IMR-90 (cell line): ENCODE data around the gene INSYN1. TPM values are rescaled to one million over a fixed set of nuclear protein-coding genes. Genes with fewer than 3 reads are reported as not detected.

ENCODE experiments used
- ATAC-seq: fragments of 200-7000 bp; cut with Tn5 transposase; 2 replicates; pipeline ENCODE4 v1.9.1; 2020; ENCODE audit warnings: low read depth, mild to moderate bottlenecking, moderate library complexity
- BruUV-seq: library from RNA; stranded (reverse); fragments of 400-500 nt; replicated peaks from 2 replicates; lab custom pipeline; 2021; lab: Mats Ljungman, UMichigan
- CTCF ChIA-PET: fragments of 300-600 bp; formaldehyde crosslinking; extraction: SDS; loops from one replicate; lab custom pipeline; 2021; ENCODE audit warnings: antibody characterized with exemption; lab: Yijun Ruan, JAX
- POLR2A ChIA-PET: fragments of 300-600 bp; sonication (Branson Sonifier 250); formaldehyde crosslinking; loops from one replicate; lab custom pipeline; 2022; ENCODE audit warnings: antibody characterized with exemption; ENCODE audit not compliant: unreplicated experiment; lab: Charles Lee
- DNase-seq: peaks from one replicate; pipeline ENCODE4 v3.0.0; 2013
- H2AFZ ChIP-seq: replicated peaks from 2 replicates; pipeline ENCODE3; 2013; ENCODE audit warnings: low read length, mild to moderate bottlenecking; ENCODE audit not compliant: poor library complexity
- H2AK5ac ChIP-seq: 2 replicates; pipeline ENCODE4 v1.6.1; 2013; ENCODE audit warnings: low read depth, low read length, inconsistent platforms
- H2AK9ac ChIP-seq: replicated peaks from 2 replicates; pipeline ENCODE3; 2013; ENCODE audit warnings: mild to moderate bottlenecking, low read depth, low read length, moderate library complexity; ENCODE audit not compliant: poor library complexity
- H2BK120ac ChIP-seq: 2 replicates; pipeline ENCODE4 v1.6.1; 2013; ENCODE audit warnings: low read depth, low read length, inconsistent platforms
- H2BK15ac ChIP-seq: 3 replicates; pipeline ENCODE4 v1.6.1; 2013; ENCODE audit warnings: low read depth, low read length, inconsistent platforms
- H2BK20ac ChIP-seq: 2 replicates; pipeline ENCODE4 v1.6.1; 2013; ENCODE audit warnings: low read depth, mild to moderate bottlenecking, inconsistent platforms, low read length, moderate library complexity
- H2BK5ac ChIP-seq: 2 replicates; pipeline ENCODE4 v1.6.1; 2013; ENCODE audit warnings: mild to moderate bottlenecking, low read depth, low read length, inconsistent platforms; ENCODE audit not compliant: poor library complexity, severe bottlenecking
- H3K14ac ChIP-seq: replicated peaks from 2 replicates; pipeline ENCODE4 v1.6.1; 2013; ENCODE audit warnings: low read depth, low read length, inconsistent platforms
- H3K18ac ChIP-seq: 2 replicates; pipeline ENCODE4 v1.6.1; 2013; ENCODE audit warnings: low read depth, low read length, control low read depth
- H3K23ac ChIP-seq: 2 replicates; pipeline ENCODE4 v1.6.1; 2013; ENCODE audit warnings: low read depth, low read length, inconsistent platforms
- H3K27ac ChIP-seq: 2 replicates; pipeline ENCODE4 v1.5.1; 2013; ENCODE audit warnings: mild to moderate bottlenecking, control low read depth, low read length; ENCODE audit not compliant: insufficient read depth
- H3K27me3 ChIP-seq: 2 replicates; pipeline ENCODE4 v1.6.1; 2013; ENCODE audit warnings: low read length; ENCODE audit not compliant: control insufficient read depth, insufficient read depth
- H3K36me3 ChIP-seq: 2 replicates; pipeline ENCODE4 v1.6.1; 2013; ENCODE audit warnings: low read length, mixed read lengths; ENCODE audit not compliant: control insufficient read depth, insufficient read depth
- H3K4ac ChIP-seq: 2 replicates; pipeline ENCODE4 v1.6.1; 2013; ENCODE audit warnings: low read depth, low read length, inconsistent platforms
- H3K4me1 ChIP-seq: 2 replicates; pipeline ENCODE4 v1.6.1; 2013; ENCODE audit warnings: low read length, mixed read lengths; ENCODE audit not compliant: control insufficient read depth, insufficient read depth
- H3K4me2 ChIP-seq: 2 replicates; pipeline ENCODE4 v1.6.1; 2013; ENCODE audit warnings: low read depth, mild to moderate bottlenecking, control low read depth, low read length, moderate library complexity
- H3K4me3 ChIP-seq: 2 replicates; pipeline ENCODE4 v1.5.1; 2013; ENCODE audit warnings: low read depth, mild to moderate bottlenecking, control low read depth, low read length, moderate library complexity; ENCODE audit not compliant: insufficient read depth
- H3K56ac ChIP-seq: 2 replicates; pipeline ENCODE4 v1.6.1; 2013; ENCODE audit warnings: low read length, inconsistent platforms; ENCODE audit not compliant: insufficient read depth; ENCODE audit errors: extremely low read depth
- H3K79me1 ChIP-seq, 2 experiments: 2 replicates each; pipeline ENCODE4 v1.6.1; 2013; ENCODE audit warnings: low read length in 2 of 2, inconsistent platforms in 1 of 2, low read depth in 1 of 2
- H3K9ac ChIP-seq: 2 replicates; pipeline ENCODE4 v1.6.1; 2013; ENCODE audit warnings: low read depth, low read length, control low read depth
- H3K9me1 ChIP-seq: 2 replicates; pipeline ENCODE4 v1.6.1; 2013; ENCODE audit warnings: low read length, inconsistent platforms; ENCODE audit not compliant: insufficient read depth
- H3K9me3 ChIP-seq: 2 replicates; pipeline ENCODE4 v1.6.1; 2013; ENCODE audit warnings: low read length; ENCODE audit not compliant: control insufficient read depth, insufficient read depth
- H4K20me1 ChIP-seq: 2 replicates; pipeline ENCODE4 v1.6.1; 2013; ENCODE audit warnings: low read length, inconsistent platforms; ENCODE audit not compliant: insufficient read depth
- H4K5ac ChIP-seq: 2 replicates; pipeline ENCODE4 v1.6.1; 2013; ENCODE audit warnings: mild to moderate bottlenecking, low read depth, low read length, control low read depth
- H4K8ac ChIP-seq, 2 experiments: 2 replicates each; pipeline ENCODE4 v1.6.1; 2013; ENCODE audit warnings: low read depth in 2 of 2, low read length in 2 of 2, control low read depth in 1 of 2, inconsistent platforms in 1 of 2
- H4K91ac ChIP-seq: 2 replicates; pipeline ENCODE4 v1.6.1; 2013; ENCODE audit warnings: low read depth, low read length, inconsistent platforms; ENCODE audit not compliant: insufficient read depth
- CEBPB ChIP-seq: IDR thresholded peaks from 2 replicates; pipeline ENCODE4 v1.6.1; 2012; ENCODE audit warnings: low read depth, low read length, improper control_type of control experiment
- CHD1 ChIP-seq: IDR thresholded peaks from 2 replicates; pipeline ENCODE4 v1.6.1; 2012; ENCODE audit warnings: low read depth, low read length, improper control_type of control experiment
- FOS ChIP-seq: fragments of 150-350 bp; IDR thresholded peaks from 2 replicates; pipeline ENCODE4 v1.6.1; 2016; ENCODE audit warnings: low read depth, low read length
- MAFK ChIP-seq: IDR thresholded peaks from 2 replicates; pipeline ENCODE4 v1.6.1; 2012; ENCODE audit warnings: low read depth, low read length, improper control_type of control experiment
- MAZ ChIP-seq: IDR thresholded peaks from 2 replicates; pipeline ENCODE4 v1.6.1; 2012; ENCODE audit warnings: low read depth, mild to moderate bottlenecking, low read length, improper control_type of control experiment, moderate library complexity, borderline replicate concordance
- MXI1 ChIP-seq: IDR thresholded peaks from 2 replicates; pipeline ENCODE4 v1.6.1; 2012; ENCODE audit warnings: low read depth, mild to moderate bottlenecking, low read length, moderate library complexity, borderline replicate concordance
- NFE2L2 ChIP-seq: fragments of 150-350 bp; IDR thresholded peaks from 2 replicates; pipeline ENCODE4 v1.6.1; 2016; ENCODE audit warnings: low read depth, mild to moderate bottlenecking, low read length
- RFX5 ChIP-seq: IDR thresholded peaks from 2 replicates; pipeline ENCODE4 v1.8.0; 2012; ENCODE audit warnings: low read depth, mild to moderate bottlenecking, low read length, moderate library complexity
- WGBS, 2 experiments: methylation state at CpG; one replicate each; pipeline versions ENCODE4 v1.1.5 to v1.1.7; 2013; ENCODE audit warnings: missing lambda C conversion rate in 2 of 2; ENCODE audit not compliant: insufficient read length in 1 of 2; ENCODE audit errors: extremely low coverage in 2 of 2; 5-methylcytosine and 5-hydroxymethylcytosine counted together
- dilution Hi-C: fragments of 300-500 bp; cut with HindIII; formaldehyde crosslinking; loops from one replicate; pipeline ENCODE4 v1.14.3; 2018; ENCODE audit warnings: low sequenced_read_pairs; ENCODE audit not compliant: unreplicated experiment
- in situ Hi-C: fragments of 300-500 bp; cut with MboI; formaldehyde crosslinking; loops from 3 replicates; pipeline ENCODE4 v1.14.3; 2019; ENCODE audit warnings: low sequenced_read_pairs, inconsistent platforms, mixed read lengths
- intact Hi-C: fragments of 100-400 bp; cut with micrococcal nuclease; formaldehyde crosslinking; loops from 2 replicates; pipeline ENCODE4 v1.10.0; 2022
- polyA plus RNA-seq, 3 experiments: library from polyadenylated mRNA; depleted of rRNA; stranded (reverse); fragments of >200 nt; gene quantifications; 2 replicates each; pipeline ENCODE4 v1.2.3, GENCODE V29; 2012; ENCODE audit warnings: low replicate concordance in 1 of 3
- total RNA-seq: library from RNA; depleted of rRNA; stranded (reverse); fragments of >200 nt; gene quantifications from 2 replicates; pipeline ENCODE4 v1.2.3, GENCODE V29; 2012
- TF ChIP-seq, protein P1 (sequence below): conservative IDR thresholded peaks from 2 replicates; pipeline ENCODE4 v1.5.1; 2012; ENCODE audit warnings: mild to moderate bottlenecking, low read depth, low read length, improper control_type of control experiment
- TF ChIP-seq, protein P2 (sequence below): fragments of 150-350 bp; IDR thresholded peaks from 2 replicates; pipeline ENCODE4 v1.6.1; 2017; ENCODE audit warnings: mild to moderate bottlenecking, antibody characterized with exemption, low read length, low read depth

Gene INSYN1
- total and polyA plus RNA-seq, 2 of the 4 experiments (the other 2 are of a cell fraction) = 0.18 to 0.34 TPM

DNA sequence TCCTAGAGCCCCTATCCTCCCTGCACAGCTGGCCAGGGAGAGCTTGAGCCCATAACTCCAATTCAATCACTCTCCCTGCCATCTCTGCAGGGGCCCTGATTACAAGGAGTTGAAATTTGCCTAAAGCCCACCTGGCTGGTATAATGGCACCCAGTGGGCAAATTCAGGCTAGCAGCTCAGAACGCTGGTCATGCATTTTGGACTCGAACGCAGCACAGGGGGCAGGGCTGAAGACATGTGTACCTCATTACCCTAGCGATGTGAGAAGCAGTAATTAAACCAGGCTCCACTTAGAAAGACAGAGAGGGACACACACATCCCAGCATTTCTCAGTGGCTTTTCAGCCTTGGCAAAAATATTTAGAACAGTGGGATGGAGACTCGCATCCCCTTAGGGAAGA, 3.2 kb downstream of the INSYN1 start:
- in situ Hi-C loops = no loop called here
- POLR2A ChIA-PET = no interaction called here

More for the DNA sequence above, 3.2 kb downstream of the INSYN1 start:
- no peak overlapping the region for H4K91ac ChIP-seq
- CTCF ChIA-PET = no interaction called here
- no peak overlapping the region for H4K8ac ChIP-seq
- H3K9me3 ChIP-seq = no peaks in the 10 kb centered on the region
- H2BK20ac ChIP-seq = no peak overlapping the region
- dilution Hi-C loops = no loop called here
- H3K23ac ChIP-seq = no peak overlapping the region
- no peak overlapping the region for H3K14ac ChIP-seq
- H3K9me1 ChIP-seq = peaks cover 3% of the 10 kb centered on the region; the same call in 1 of the 2 replicates
- H2AK5ac ChIP-seq = no peak overlapping the region
- H3K56ac ChIP-seq = no peak overlapping the region
- no peaks in the 10 kb centered on the region for H3K36me3 ChIP-seq
- H3K18ac ChIP-seq = no peak overlapping the region
- H4K5ac ChIP-seq = no peak overlapping the region
- DNase-seq (no peak), ATAC-seq (no peak)
- no peak overlapping the region for H2AK9ac ChIP-seq
- H3K27ac ChIP-seq = no peak overlapping the region
- no peaks in the 10 kb centered on the region for H3K4me1 ChIP-seq
- no TSS peak for BruUV-seq
- intact Hi-C loops = no loop called here
- H2BK5ac ChIP-seq = no peak overlapping the region
- no peak overlapping the region for H3K4me2 ChIP-seq
- H3K4me3 ChIP-seq = no peak overlapping the region
- WGBS, 2 experiments = 73% methylated on average over 3 of the region's 5 CpGs; no CpG with 5 or more reads in 1 of the 2 experiments
- no peaks in the 10 kb centered on the region; the same call in none of the 2 replicates for H4K20me1 ChIP-seq
- H2BK15ac ChIP-seq = no peak overlapping the region
- peaks cover 83% of the 10 kb centered on the region for H3K27me3 ChIP-seq
- no peaks in the 10 kb centered on the region for H3K79me1 ChIP-seq
- H3K4ac ChIP-seq = no peak overlapping the region
- H3K9ac ChIP-seq = no peak overlapping the region
- TF ChIP-seq RFX5 (no peak), CHD1 (no peak), FOS (no peak), NFE2L2 (no peak), MXI1 (no peak), MAFK (no peak), CEBPB (no peak), MAZ (no peak)
- TF ChIP-seq, protein P1, sequence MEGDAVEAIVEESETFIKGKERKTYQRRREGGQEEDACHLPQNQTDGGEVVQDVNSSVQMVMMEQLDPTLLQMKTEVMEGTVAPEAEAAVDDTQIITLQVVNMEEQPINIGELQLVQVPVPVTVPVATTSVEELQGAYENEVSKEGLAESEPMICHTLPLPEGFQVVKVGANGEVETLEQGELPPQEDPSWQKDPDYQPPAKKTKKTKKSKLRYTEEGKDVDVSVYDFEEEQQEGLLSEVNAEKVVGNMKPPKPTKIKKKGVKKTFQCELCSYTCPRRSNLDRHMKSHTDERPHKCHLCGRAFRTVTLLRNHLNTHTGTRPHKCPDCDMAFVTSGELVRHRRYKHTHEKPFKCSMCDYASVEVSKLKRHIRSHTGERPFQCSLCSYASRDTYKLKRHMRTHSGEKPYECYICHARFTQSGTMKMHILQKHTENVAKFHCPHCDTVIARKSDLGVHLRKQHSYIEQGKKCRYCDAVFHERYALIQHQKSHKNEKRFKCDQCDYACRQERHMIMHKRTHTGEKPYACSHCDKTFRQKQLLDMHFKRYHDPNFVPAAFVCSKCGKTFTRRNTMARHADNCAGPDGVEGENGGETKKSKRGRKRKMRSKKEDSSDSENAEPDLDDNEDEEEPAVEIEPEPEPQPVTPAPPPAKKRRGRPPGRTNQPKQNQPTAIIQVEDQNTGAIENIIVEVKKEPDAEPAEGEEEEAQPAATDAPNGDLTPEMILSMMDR = no peak
- TF ChIP-seq, protein P2, sequence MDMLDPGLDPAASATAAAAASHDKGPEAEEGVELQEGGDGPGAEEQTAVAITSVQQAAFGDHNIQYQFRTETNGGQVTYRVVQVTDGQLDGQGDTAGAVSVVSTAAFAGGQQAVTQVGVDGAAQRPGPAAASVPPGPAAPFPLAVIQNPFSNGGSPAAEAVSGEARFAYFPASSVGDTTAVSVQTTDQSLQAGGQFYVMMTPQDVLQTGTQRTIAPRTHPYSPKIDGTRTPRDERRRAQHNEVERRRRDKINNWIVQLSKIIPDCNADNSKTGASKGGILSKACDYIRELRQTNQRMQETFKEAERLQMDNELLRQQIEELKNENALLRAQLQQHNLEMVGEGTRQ = no peak
- no peak overlapping the region for H2AFZ ChIP-seq
- H2BK120ac ChIP-seq = no peak overlapping the region
